ENCODE results near the gene CNR2.
"Not testable (repeated sequence)": the region's sequence is repeated elsewhere in the genome, so short reads cannot be mapped to it uniquely, and the experiment has no call there.

The CNR2 gene

DNA sequence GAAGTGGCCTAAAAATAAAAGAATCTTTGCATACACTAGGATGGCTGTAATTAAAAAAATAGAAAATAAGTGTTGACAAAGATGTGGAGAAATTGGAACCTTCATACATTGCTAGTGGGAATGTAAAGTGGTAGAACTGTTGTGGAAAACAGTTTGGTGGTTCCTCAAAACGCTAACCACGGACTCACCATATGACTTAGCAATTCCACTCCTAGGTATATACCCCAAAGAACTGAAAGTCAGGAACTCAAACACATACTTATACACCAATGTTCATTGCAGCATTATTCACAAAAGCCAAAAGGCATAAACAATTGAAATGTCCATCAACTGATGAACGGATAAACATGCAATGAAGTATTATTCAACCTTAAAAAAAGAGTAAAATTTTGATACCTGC, 77.1 kb downstream of the CNR2 start:
- no peak for DNase-seq (ENCODE audit: low read depth in 2 of 2)

DNA sequence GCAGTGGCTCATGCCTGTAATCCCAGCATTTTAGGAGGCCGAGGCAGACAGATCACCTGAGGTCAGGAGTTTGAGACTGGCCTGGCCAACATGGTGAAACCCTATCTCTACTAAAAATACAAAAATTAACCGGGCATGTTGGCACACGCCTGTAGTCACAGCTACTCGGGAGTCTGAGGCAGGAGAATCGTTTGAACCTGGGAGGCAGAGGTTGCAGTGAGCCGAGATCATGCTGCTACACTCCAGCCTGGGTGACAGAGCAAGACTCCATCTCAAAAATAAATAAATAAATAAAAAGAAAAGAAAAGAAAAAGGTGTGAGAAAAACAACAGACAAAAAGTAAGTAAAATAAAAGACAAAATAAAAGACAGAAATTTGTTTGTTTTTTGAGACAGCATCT, 79.0 kb downstream of the CNR2 start:
- DNase-seq (ENCODE audit: low read depth in 2 of 2), result not testable (repeated sequence)

DNA sequence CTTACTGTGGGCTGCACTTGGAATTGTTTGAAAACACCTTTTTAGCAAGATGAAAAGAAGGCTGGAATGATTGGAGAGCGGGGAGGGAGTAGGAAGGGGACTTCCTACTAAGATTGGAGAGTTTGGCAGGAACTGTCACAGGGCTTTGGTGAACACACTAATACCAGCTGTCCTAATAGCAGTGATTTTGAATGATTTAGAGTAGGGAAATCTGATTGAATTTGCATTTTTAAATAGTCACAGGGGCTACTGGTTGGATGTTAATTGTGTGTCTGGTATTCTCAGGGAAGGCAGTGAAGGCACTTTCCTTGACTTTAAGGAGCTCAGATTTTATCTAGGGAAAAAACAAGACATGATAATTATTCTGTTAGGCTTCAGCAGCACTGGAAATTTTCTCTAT, 85.4 kb downstream of the CNR2 start:
- no peak for DNase-seq (ENCODE audit: low read depth in 2 of 2)

DNA sequence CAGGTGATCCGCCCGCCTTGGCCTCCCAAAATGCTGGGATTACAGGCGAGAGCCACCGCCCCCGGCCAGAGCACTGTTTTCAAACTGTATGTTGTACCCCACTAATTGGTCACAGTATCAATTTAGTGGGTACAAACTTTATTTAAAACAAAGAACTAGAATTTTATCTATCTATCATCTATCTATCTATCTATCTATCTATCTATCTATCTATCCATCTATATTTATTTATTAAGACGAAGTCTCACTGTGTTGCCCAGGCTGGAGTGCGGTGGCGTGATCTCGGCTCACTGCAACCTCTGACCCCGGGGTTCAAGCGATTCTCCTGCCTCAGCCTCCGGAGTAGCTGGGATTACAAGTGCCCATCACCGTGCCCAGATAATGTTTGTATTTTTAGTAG, 86.6 kb downstream of the CNR2 start:
- not testable (repeated sequence) for DNase-seq (ENCODE audit: low read depth in 2 of 2)

DNA sequence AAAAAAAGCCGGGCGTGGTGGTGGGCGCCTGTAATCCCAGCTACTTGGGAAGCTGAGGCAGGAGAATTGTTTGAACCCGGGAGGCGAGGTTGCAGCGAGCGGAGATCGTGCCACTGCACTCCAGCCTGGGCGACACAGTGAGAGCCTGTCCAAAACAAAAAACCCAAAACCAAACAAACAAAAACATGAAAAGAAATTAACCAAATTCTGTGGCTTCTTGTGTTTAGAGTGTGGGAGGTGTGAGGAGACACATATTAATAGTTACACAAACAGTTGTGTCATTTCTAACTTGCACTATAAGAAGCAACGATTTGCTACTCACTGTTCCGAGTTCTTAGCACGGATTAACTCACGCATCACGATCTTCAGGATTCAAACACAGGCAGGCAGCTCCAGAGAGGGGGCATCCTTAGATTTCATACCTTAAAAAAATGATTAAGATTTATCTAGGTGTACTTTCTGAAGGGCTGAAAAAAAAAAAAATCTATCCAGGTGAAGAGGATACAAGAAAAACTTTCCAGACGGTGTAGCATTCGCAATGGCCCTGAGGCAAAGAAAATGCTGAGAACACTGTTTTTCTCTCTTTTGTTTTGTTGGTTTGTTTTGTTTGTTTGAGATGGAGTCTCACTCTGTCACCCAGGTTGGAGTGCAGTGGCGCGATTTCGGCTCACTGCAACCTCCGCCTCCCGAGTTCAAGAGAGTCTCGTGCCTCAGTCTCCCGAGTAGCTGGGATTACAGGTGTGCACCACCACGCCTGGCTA, 87.2 kb downstream of the CNR2 start:
- DNase-seq (ENCODE audit: low read depth in 2 of 2), result no peak

DNA sequence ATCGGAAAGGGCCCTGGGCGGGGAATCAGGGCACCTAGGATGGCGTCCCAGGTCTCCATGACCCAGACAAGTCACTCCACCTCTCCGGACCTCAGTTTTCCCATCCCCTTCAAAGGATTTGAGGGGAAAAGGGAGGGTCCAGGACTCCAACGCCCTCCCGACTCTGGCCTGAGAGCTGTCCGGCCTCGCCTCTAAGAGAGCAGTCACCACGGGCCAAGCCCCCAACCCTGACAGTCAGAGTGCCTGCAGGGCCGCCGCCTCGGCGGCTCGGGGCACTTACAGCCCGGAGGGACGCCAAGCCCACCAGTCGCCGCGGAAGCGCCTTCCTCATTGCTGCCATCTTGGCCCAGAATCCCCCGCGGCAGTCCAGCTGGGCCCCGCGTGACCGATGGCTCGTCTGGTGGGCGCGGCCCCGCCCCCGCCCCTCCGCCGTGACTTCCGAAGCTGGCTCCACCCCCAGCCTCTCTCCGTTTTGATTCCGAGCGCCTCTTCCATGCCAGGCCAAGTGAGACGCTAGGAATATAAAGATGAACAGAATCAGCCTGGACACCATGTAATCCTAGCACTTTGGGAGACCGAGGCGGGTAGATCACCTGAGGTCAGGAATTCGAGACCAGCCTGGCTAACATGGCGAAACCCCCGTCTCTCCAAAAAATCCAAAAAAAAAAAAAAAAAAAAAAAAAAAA, 87.9 kb downstream of the CNR2 start, which contains the start of gene HMGCL:
HMGCL (minus strand) TSS at position 354 of the 686 bp plus-strand sequence; CDS start at position 340, 14 bp downstream.
- DNase-seq (ENCODE audit: low read depth in 2 of 2), result peak; percentile 85

DNA sequence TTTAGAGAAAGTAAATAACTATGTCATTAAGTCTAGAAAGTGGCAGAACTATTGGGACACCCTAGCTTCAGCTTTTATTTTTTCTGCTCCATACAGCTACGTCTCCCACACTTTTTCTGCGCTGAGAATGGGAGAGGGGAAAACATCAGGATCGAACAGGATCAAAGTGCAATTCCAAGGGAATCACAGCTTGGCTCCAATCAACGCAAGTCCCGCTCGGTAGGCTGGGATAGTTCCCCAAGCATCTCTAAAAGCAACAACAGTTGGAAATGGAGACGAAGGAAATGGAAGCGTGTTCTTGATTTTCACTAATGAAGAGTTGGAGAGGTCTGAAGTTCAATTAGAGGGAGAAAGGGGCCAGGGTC, 88.5 kb downstream of the CNR2 start:
- DNase-seq (ENCODE audit: low read depth in 2 of 2), result no peak

DNA sequence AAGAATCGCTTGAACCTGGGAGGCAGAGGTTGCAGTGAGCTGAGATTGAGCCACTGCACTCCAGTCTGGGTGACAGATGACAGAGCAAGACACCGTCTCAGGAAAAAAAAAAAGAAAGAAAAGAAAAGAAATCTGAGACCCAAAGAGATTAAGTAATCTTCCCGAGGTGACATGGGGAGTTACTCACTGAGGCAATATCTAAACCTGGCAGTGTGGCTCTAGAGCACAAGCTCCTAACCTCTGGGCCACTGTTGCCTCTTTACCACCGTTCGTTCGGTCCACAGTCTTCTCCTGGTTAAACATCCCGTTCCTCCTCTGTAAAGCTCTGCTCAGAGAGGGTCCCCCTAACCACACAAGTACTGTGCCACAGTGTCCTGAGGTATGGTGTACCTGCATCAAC, 89.4 kb downstream of the CNR2 start:
- no peak for DNase-seq (ENCODE audit: low read depth in 2 of 2)
